Hematopoietic multipotent progenitor cell treated with erythropoietin and hydrocortisone succinate and interleukin-3 and kit ligand, for 6 days (in vitro differentiated cells): ENCODE results near the gene ASB15.
"Not testable (repeated sequence)": the region's sequence is repeated elsewhere in the genome, so short reads cannot be mapped to it uniquely, and the experiment has no call there.

Source experiments
- DNase-seq: peaks from one replicate; pipeline ENCODE4 v3.0.0-alpha.2; 2015

ASB15 gene

DNA sequence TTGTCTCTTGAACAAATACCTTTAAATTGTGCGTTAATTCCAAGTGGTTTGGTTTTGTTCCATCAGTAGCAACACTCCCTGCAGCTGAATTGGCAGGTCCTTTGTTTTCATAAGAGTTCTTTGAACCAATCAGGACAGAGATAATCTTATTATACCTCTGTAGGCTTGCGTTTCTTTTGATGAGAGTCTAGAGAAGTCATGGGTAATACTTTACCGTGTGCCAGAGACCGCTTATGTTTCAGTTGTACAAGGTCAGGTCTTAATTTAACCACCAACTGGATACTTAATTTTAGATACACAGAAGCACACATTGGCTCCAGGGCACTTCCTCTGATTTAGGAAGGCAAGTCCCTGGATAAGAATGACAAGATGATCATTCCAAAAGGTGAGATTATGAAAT lies at the start of gene ASB15:
TSS of gene ASB15 (plus strand) at position 292 of the 400 bp plus-strand sequence. CDS start 12,682 bp downstream, outside the sequence.
- no peak for DNase-seq

DNA sequence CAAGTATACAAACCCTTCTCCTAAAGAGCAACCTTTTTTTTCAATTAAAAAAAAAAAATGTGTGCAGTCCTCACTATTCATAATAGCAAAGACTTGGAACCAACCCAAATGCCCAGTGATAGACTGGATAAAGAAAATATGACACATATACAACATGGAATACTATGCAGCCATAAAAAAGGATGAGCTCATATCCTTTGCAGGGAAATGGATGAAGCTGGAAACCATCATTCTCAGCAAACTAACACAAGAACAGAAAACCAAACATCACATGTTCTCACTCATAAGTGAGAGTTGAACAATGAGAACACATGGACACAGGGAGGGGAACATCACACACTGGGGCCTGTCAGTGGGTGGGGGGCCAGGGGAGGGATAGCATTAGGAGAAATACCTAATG lies 49.5 kb upstream of the ASB15 start:
- DNase-seq, result not testable (repeated sequence)

DNA sequence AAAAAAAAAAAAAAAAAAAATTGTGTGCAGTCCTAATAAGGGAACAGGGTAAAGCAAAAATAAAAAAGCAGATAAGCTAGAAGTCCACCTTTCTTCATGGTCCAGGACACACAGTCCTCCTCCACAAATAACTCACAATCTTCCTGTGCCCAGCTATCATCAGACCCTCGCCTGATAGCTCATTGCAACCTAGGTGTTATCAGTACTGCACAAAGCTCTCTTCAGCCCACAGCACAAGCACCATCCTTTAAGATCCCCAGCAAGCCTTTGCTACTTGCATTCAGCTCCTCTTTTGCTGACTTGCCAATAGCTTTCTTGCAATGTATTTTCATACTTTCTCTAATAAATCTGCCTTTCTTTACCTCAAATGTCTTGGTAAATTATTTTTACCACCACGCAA lies 49.0 kb upstream of the ASB15 start:
- DNase-seq, result peak; percentile 79

DNA sequence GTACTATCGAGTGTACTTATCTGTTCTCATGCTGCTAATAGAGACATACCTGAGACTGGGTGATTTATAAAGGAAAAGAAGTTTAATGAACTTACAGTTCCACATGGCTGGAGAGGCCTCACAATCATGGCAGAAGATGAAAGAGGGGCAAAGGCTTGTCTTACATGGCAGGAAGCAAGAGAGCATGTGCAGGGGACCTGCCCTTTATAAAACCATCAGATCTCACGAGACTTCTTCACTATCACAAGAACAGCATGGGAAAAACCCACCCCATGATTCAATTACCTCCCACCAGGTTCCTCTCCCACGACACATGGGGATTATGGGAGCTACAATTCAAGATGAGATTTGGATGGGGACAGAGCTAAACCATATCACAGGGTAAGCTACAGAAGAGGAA lies 48.5 kb upstream of the ASB15 start:
- DNase-seq, result no peak

DNA sequence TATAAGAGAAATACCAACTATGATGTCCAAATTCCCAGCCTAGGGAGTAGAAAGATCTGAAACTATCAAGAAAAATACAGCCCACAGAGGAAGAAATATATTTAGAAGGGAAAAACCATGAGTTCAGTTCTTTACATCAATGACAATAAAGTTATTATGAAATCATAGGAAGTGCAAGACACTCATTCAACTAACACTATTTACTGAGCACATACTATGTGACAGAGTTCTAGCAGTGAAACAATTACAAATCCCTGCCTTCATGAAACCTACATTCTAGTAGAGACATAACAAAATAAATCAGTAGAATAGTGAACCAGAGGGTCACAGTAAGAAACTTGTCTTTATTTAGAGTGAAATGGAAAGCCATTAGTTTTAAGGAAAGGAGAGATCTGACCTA lies 46.1 kb upstream of the ASB15 start:
- DNase-seq, result no peak

DNA sequence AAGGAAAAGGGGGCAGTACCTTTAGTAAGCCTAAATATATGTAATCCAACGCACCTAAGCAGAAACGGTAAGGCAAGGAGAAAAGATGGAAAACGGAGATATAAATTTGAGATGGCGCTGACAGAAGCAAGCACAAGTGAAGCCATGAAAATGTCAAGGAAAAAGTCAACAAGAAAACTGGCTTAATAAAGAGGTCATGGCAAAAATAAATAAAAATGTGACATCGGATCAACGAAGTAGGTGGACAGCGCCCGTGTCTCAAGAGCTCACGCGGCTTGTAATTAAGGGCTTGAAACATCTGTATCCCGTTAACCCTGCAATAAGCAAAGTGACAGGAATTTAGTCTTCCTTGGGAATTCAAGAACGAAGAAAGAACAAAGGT lies 44.6 kb upstream of the ASB15 start:
- peak; percentile 41 for DNase-seq

DNA sequence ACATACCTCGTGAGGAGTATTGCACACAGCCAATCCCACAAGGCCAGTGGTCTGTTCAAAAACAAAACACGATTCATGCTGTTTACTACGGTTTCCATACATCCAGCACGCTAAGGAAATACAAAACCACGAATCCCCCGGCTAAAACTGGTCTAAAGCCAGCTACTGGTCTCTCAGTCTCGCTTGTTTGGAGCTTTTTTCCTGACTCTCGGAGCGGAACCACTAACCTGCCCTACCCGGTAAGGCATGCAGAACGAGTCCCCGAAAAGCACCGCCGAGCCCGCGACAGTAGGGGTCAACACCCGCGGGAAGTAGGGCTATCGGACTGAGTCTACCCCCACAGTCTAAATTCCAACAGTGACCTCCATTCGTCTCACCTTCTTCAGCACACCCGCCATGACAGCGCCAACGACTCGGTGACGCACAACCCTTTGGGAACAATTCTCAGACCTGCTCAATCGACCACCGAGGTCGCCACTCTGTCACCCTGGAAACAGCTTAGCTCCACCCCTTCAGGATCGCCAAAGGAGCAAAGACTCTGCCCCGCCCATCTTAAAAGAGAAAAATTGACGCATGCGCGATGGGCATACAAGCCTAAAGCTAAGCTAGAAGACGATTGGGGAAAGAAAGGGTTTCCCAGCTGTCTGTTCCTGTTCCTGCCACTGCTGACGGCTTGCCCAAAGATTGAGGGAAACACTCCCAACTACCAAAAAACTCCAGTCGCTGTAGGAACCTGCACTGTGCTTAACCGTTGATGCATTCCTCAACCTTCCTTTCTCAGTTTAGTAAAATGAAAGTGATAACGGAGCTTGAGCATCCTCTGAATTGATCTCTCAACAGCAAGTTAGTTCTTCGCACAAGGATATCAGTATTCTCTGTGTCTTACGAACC lies 44.0 kb upstream of the ASB15 start, which contains the start of gene NDUFA5:
TSS of gene NDUFA5 (minus strand) at position 421 of the 891 bp plus-strand sequence. CDS start at position 398, 23 bp downstream.
- peak; percentile 100 for DNase-seq

DNA sequence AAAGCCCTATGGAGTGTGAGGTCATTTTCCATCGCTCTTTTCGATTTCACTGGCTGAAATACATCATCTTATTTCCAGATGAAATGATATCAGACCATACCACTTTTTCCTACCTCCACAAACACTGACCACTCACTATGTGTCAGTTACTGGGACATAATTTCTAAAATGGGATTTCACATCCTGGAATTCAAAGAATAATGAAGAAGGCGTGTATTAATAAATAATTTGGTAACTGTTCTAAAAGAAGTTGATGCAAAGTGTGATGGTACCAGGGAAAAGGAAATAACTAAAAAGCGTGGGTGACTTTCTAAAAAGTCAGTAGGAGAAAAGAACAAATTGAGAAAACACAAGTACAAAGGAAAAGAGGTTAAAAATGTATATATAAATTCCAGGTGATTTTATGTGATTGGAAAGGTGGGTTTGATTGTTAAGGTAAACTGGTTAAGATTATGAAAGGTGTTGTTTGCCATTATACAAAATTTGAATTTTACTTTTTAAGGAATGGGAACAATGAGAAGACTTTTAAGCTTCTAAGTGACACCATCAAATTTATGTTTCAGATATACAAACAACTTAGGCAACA lies 43.2 kb upstream of the ASB15 start:
- DNase-seq, result no peak

DNA sequence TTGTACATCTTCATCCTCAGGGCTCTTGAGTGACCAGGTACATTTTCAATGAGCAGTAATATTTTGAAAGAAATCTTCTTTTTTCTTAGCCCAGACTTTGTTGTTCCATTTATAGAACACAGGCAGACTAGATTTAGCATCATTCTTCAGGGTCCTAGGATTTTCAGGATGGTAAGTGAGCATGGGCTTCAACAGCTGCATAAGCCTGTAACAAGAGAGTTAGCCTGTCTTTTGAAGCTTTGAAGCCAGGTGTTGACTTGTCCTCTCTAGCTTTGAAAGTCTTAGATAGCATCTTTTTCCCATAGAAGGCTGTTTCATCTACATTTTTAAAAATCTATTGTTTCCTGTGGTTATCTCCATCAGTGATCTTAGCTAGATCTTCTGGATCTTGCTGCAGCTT lies 39.5 kb upstream of the ASB15 start:
- DNase-seq, result no peak

DNA sequence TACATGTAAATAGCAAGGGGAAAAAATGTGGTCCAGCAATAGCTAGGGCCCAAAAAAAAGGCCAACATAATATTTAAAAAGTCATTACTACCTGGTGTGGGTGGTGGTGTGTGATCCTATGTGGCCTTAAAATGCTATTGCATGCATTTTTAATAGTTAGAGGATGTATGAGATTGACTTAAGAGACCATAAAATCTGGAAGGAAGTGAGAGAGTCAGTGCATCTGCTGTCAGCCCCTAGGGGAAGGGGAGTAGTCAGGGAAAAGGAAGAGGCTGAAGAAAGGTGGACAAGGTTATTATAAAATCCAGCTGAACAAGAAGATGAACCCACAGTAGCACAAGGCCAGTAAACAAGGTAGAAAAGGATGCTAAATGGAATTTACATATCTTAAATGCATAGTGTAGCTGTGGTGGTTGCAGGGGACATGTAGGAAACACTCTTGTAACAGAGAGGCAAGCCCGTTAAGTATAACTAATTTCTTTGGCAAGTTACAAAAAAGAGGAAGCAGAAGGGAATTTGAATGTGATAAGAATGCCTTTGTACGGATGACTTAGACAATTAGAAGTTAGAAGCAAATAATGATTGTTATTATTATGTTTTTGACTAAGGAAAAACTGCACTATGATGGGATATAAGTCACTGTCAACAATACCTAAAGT lies 32.1 kb upstream of the ASB15 start:
- DNase-seq, result peak; percentile 41

DNA sequence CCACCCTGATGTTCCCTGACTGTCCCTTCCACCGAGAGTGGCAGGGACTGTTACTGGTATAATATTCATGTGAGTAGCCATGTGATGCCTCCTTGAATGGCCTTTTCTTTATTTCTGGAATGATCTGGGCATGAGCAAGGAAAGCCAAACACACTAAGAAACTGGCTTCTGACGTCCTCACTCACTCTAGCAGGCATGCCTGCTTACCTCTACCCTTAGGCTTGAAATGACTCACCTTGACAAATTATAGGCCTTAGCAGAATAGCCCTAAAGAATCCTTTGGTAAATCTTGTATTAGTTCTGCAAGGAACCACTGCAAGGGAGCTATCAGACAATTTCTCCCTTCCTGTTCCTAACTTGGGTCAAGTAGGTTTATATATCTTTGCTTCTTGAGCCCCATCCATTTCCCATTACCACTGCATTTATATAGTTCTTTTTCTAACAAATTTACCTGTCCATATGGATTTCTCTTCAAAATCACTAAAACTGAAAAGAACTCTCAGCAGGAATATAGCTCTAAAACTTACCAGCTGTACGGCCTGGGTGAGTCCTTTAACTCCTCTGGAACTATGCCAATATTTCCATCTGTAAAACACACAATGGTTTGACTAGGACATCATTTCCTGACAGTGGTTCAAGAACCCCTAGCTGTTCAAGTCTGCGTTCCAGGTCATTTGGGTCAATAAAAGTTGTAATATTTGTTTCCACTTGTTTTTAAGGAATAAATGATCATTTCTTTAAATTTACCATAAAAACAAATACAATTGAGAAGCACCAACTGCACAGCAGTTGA lies 31.0 kb upstream of the ASB15 start:
- DNase-seq, result peak; percentile 67

DNA sequence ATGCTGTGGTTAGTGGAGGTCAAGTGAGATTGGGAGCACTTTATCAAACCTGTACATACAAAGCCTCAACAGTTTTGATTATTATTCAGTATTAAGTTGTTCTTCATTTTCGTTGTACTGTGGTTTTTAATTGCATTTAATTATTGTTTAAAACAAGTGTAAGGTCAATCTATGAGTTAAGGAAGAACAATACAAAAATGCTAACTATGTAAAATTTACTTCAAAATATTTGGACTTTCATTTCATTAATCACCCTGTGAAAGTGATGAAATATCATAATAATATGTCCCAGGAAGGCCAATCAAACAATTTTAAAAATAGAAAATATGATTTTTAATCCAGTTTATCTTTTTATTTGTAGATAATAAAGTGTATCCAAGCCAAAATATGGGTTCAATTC lies 30.4 kb upstream of the ASB15 start:
- peak; percentile 25 for DNase-seq

DNA sequence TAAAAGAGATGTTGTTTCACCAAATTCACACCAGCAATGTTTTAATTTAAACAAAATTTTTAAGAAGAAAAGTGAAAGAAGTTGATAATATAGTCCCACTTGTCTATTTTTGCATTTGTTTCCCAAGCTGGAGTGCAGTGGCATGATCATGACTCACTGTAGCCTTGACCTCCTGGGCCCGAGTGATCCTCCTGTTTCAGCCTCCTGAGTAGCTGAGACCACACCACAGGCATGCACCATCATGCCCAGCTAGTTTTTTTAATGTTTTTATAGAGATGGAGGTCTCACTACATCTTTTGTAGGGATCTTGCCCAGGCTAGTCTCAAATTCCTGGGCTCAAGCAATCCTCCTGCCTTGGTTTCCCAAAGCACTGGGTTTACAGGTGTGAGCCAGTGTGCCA lies 29.9 kb upstream of the ASB15 start:
- no peak for DNase-seq

DNA sequence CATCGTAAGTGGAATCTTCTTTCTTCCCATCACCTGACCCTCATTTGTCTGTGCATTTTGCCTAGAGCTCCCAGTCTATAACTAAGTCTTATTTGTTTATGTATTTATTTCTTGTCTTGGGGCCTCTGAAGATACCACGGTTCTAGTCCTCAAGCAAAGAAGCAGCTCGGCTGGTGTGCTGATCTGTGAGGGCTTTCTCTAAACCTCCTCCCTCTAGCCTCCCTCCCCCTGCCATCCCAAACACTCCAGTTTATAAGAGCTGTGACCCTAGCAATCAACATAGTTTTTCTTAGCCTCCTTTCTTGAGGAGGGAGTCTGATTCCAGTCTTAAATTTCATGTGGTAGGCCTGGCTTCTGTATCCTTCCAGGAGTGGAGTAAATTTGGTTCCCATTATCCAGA lies 28.3 kb upstream of the ASB15 start:
- DNase-seq, result no peak

DNA sequence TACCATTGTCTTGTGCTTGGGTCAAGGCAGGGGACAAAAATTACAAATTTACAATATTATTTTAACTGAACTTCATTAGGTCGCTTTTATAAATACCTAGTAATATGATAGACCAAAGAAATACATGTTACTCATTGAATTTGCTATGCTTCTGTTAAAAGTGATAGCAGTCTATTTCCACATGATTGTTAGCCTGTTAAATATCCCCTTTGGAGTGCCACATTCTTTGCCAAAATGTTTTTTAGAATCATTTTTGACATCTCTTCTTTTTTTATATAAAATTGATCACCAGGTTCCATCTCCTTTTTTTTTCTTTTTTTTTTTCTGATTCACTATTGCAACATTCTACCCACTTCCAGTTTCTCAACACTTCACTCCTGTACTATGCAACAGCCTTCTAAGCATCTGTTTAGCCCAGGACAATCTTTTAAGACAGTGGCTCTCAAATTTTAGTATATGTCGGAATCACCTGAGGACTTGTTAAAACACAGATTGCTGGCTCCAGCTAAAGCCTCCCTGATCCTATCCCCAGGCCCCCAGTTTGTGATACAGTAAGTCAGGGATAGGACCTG lies 27.6 kb upstream of the ASB15 start:
- DNase-seq, result no peak

DNA sequence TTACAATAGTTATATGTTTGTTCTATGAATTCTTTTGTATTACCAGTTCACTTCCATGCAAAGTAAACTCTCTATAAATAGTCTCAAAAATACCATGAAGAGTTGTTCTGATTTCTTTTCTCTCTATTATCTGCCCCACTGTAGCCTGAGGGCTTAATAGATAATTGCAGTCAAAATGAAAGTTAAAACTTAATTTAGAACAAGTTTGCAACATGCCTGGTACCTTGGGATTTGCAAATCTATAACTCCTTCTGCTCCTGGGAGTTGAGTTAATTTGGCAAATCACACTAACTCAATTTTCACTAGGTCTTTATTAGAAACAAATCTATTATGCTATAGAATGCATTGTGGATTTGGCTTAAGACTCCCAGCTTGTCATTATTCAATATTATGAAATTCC lies 22.2 kb upstream of the ASB15 start:
- DNase-seq, result no peak

DNA sequence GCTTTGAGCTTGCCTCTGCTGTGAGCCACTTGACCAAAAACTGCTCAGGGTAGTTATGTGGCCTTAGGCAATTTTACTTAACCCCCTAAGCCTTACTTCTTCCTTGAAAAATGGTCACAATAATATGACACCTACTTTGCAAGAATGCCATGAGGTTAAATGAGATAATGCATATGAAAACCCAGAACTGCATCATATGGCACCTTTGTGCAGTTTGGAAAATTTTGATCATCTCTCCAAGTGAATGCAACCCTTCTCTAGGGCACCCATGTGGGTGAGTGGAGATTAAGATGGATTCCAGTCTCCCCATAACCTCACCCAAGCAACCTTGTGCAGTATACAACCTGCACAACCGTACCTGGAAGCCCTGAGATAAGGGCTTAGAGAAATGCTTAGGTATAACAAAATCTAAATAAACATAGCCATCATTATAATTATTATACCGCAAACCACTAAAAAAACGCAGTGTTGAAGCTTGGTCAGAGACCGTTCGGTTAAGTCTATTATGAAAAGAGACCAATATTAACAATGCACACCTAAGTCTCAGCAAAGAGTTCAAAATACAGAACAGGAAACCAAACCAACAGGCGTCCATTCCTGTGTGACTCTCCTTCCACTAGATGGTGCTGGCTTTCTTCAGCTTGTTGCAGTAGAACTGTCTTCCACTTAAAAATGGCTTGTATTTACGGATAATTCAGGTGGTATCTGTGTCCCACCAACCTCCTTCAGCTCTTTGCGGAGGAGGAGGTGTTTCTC lies 21.0 kb upstream of the ASB15 start:
- DNase-seq, result peak; percentile 69

DNA sequence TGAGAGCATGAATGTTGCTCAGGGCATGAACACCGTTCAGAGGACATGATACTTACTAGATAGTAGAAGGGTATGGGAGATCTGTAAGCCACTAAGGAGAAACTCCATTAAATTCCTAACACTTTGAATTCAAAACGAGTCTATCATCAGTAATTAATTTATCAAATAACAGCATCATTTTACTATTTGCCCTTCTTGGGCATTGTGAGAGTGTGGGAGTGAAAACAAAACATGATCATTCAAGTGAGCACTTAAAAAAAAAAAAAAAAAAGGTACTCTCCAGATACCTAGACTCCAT lies 20.5 kb upstream of the ASB15 start:
- no peak for DNase-seq

DNA sequence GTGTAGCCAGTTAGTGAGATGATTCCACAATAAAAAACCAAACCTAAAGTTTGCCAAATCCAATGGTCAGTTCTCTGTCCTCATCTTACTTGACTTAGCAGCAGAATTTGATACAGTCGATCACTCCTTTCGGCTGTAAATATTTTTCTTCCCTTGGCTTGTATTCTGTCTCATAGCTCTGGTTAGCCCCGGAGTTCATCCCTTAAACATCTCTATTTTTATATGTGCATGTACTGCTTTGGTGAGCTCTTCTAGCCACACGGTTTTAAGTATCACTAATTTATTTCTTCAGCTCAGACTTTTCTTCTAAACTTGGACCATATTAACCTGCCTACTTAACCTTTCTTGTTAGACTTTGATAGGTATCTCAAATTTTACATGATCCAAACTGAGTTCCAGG lies 17.8 kb upstream of the ASB15 start:
- DNase-seq, result no peak

DNA sequence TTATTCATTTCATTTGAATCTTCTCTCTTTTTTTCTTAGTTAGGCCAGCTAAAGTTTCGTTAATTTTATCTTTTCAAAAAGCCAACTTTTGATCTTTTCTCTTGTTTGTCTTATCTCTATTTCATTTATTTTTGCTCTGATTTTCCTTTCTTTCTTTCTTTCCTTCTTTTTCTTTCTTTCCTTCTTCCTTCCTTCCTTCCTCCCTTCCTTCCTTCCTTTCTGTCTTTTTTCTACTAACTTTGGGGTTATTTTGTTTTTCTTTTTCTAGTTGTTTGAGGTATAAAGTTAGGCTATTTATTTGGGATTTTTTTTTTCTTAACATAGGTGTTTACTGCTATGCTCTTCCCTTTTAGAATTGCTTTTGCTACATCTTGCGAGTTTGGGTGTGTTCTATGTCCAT lies 13.2 kb upstream of the ASB15 start:
- no peak for DNase-seq

DNA sequence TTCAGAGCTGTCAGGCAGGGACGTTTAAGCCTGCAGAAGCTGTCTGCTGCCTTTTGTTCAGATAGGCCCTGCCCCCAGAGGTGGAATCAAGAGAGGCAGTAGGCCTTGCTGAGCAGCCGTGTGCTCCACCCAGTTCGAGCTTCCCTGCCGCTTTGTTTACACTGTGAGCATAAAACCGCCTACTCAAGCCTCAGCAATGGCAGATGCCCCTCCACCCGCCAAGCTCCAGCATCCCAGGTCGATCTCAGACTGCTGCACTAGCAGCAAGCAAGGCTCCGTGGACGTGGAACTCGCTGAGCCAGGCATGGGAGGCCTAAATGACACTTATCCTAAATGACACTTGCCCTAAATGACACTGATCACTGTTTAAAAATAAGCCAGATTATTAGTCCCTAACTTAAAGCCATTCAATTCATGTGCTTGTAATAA lies 6.8 kb upstream of the ASB15 start:
- no peak for DNase-seq

DNA sequence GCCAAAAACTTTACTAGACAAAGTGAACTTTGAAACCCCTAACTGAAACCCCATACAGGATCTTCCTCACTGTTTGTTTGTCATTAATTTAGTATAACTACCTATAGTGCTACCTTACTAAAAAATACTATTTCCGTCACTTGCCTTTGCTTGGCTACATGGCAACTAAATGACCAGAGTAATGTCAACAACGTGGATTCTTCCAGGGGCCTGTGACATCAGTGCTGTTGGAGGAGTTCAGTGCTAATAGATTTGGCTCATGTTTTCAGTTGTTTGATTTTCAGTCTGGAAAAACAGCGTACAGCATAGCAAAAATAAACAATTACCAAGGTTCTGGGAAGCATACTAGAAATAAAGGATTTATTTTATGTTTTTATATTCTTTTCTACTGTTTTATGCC lies 3.0 kb upstream of the ASB15 start:
- no peak for DNase-seq
